NCI-H2107 (cell line): Measurements from ENCODE around the gene GNS.

Experiments used
- DNase-seq: peaks from one replicate; lab custom pipeline; 2025; lab: John Stamatoyannopoulos, UW

Gene GNS

DNA sequence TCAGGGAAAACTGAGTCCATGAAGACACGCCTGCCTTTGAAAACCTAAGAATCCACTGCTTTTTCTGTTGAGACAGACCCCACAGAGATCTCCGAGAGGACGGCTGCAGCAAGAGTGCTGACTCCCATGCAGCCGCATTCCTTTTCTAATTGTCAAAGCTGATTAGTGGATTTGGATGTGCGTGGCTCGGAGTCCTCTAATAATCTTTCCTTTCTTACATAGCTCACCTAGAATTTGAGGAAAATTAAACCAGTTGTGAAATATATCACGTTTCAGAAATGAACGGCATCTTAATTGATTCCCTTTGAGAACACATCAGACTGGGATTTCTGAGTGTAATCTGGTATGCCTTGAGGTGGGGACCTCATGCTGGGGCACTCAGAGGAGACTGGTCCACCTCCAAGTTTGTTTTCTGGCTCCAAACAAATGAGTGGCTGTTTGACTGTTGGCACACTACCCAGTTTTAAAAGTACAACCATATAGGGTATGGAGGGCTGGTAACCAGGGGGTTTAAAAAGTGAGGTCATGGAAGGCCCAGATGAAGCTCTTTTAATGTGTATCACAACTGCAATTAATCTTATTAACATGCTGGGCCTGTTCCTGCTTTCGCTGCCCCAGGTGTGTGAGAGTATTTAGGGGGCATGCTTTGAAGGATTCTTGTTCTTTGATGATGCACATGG is 85.6 kb downstream of the GNS start:
- peak; percentile 66 for DNase-seq

DNA sequence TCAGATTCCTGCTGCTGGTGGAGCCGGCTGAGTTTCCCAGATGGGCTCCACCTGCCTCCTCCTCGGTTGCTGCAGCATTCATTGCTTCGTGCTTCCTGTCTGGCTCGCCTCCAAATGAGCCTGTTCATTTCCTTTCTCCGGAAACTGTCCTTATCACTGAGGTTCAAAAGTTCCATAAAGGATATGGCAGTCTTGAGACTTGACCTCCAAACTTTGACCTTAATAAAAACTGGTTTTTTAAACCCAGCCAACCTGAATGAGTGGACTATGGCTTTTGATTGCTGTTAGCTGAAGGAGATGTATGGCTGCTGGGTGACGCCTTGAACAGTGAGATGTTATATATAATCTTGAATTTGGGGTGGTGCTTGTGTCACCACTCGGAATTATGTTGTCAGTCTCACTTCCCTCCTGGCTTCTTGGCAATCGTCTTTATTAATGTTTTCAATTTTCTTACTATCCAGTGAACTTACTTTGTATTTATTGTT is 86.2 kb downstream of the GNS start:
- DNase-seq = peak; percentile 84

DNA sequence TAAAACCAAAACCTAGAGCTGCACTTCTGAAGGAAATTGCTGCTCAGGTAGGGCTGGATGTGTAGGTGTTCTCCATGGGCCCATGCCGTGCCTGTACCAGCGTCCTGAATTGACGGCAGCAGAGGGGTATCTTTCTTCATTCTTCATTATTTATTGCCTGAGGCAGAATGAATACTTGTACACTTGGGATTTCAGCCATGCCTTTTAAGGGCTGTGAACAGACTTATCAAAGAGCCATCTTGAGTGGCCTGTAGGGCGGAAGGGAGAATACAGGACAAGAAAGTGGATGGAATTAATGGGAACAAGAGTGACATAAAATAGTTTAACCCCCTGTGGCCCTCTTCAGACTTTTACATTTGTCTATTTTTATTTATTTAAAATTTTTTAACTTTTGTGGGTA is 87.5 kb downstream of the GNS start:
- DNase-seq = no peak

DNA sequence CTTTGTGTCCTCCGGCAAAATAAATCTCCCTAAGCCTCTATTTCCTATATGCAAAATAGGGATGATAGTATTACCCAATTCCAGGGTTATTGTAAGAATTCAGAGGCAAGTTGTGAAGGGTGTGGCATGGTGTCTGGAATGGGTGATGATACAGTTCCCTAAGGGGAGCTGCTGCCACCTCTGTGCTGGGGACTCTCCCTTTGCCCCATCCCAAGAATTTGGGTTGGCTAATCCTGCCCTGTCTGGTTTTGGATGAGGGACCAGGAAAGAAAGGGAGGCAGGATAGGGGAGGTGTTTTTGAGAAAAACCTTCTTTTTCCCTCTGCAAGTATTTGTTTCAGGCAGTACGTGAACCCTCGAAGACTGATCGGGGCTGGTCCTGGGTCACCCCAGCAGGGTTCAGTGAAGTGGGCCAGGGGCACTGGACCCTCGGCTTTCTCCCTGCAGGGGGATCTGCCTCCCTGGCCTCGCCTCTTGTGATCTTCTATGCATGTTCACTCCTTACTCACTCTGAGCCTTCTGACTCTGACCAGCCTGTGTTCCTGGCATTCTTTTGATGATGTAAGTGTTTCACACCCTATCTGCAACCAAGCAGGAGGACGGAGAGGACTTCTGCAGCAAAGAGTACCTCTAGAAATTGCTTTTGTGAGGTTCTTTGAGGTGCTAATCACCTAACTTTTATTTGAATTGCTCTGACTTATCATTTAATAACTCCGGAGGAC is 88.1 kb downstream of the GNS start:
- no peak for DNase-seq

DNA sequence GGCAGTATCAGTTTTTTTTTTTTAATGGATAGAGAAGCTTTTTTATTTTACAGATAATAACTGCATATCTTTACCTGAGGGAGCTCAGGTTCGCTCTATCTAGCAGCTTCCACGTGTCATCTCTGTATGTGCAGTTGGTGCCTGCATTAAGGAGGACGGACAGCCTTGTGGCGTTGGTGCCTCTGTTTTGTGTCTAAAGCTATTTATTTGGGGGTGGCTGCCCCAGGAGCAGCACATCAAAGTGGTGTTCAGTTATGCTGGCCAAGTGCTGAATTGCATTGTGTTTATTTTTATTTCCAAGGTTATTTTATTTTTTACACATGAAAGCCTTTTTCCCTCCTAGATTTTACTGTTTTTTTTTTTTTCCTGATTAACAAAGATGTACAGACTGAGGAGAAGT is 89.2 kb downstream of the GNS start:
- DNase-seq = no peak

DNA sequence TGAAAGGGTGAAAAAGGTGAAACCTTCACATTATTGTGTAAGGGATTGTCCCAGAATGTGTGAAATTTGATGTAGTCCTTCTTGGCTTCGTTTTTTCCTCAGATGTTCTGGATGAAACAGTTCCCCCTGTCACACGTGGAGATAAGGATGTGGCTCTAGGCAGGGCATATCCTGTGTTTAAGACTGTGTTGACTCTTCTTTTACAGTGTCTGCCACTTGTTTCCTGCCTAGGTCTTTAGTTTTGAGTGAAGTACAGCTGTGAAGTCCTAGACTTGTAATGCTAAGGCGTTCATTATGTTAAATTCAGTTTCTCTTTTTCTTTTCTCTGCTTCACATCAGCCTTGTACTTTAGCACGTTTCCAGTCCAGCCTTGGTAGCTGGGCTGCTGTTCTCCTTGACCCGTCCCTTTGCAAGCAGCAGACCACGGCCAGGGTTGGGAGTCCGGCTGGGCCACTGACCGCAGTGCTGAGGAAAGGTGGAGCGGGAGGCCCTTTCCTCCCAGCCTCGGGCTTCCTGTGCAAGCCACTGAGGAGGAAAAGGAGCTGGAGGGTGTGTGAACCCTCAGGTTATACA is 89.8 kb downstream of the GNS start:
- DNase-seq = no peak

DNA sequence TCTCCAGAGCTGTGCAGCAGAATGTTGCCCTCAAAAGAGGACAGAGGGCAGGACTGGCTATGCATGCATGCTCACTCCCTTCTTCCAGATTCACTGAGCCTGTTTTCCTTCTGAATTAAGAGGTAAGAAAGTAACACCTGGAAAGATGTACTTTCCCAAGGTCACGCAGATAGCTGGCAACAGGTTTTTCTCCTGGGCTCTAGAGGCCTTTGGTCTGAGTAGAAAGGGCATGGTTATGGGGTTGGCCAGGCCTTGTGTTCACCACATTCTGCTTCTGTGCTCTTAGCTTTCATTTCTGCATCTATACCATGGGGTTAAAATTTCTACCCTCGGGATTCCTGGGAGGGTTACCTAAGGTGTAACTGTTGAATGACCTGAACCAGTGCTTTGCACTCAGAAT is 91.4 kb downstream of the GNS start:
- DNase-seq = no peak

DNA sequence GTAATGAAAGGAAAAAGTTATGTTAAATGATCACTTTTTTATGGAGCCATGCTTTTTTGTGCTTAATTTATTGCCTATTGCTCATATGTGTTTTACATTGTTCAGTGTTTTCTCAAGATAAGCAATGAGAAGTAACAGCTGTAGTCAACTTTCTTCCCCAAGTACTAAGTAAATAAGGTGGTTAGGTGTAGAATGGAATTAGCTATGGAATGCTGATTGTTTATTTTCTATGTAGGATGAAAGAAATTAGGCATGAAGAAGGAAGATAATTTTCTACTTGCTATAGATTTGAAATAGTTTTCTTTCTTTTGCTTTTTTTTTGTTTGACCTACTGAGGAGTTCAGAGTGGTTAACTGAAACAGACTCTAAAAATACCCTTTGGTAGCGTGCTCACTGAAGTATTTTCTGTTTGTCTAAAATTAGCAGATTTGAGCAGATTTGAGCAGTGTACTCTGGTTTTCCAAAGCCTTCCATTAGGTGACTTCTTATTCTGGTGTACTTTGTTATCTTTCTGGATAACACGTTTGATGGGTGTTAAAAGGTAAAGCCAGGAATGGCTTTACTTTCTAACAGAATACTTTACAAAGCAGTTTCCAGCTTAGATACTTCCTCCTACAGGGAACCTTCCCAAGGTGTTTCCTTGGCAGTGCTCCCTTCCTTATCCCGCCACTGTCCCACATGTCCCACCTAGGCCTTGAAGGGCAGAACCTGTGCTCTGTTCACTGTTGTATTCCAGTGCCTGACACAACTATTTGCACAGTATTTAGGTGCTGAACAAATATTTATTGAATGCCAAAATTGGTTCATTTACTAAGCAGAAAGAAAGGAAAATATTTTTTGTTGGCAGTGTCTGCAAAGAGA is 92.9 kb downstream of the GNS start:
- no peak for DNase-seq

DNA sequence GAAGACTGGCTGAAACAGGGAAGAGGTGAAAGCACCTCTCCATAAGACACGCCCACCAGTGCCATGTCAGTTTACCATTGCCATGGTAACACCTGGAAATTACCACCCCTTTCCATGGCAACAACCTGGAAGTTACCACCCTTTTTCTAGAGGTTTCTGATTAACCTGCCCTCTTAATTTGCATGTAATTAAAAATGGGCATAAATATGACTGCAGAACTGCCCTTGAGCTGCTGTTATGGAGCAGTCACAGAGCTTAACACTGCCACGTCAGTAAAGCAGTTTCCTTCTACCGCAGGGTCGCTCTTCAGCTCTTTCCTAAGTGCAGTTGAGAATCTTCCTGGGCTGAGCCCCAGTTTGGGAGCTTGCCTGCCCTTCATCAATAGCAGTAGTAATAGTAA is 93.7 kb downstream of the GNS start:
- no peak for DNase-seq
